Vagina (tissue), 2 donors: Measurements from ENCODE around the gene MEIS3.

Experiments
- POLR2A ChIP-seq, 2 donors: fragments of 450-650 bp; IDR thresholded peaks; one replicate each; pipeline ENCODE4 v1.6.1; 2017; ENCODE audit warnings: antibody characterized with exemption in 2 of 2, mild to moderate bottlenecking in 2 of 2, moderate library complexity in 2 of 2
- POLR2AphosphoS5 ChIP-seq, 2 donors: sonication (generic); formaldehyde crosslinking; IDR thresholded peaks; one replicate each; pipeline ENCODE4 v1.9.0; 2017; ENCODE audit warnings: antibody characterized with exemption in 2 of 2, mild to moderate bottlenecking in 2 of 2, low read depth in 1 of 2; ENCODE audit not compliant: insufficient read depth in 1 of 2
- TF ChIP-seq, protein P1 (sequence below), 3 experiments: fragments of 450-650 bp in 2 of 3; fragments of 200-600 bp in 1 of 3; sonication (generic) in 1 of 3; IDR thresholded peaks; one replicate each; pipeline ENCODE4 v1.5.1; 2017 to 2019; ENCODE audit warnings: antibody characterized with exemption in 3 of 3, mild to moderate bottlenecking in 2 of 3, moderate library complexity in 2 of 3

DNA sequence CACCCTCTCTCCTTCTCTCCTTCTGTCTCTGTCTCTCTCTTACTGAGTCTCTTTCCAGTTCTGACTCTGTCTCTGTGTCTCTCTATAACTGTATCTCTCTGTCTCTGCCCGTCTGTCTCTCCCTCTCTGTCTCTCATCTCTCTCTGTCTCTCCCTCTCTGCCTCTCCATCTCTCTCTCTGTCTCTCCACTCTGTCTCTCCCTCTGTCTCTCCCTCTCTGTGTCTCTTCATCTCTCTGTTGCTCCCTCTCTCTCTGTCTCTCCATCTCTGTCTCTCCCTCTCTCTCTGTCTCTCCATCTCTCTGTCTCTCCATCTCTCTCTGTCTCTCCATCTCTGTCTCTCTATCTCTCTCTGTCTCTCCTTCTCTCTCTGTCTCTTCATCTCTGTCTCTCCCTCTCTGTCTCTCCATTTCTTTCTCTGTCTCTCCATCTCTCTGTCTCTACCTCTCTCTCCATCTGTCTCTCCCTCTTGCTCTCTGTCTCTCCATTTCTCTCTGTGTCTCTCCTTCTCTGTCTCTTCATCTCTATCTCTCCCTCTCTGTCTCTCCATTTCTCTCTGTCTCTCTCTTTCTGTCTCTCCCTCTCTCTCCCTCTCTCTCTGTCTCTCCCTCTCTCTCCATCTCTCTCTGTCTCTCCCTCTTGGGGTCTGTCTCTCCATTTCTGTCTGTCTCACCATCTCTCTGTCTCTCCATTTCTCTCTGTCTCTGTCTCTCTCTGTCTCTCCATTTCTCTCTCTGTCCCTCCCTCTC is 3.3 kb upstream of the MEIS3 start:
- TF ChIP-seq POLR2AphosphoS5 (IDR thresholded peaks at IDR 0.05; ENCODE audit: insufficient read depth in 1 of 2, low read depth in 1 of 2) (no peak), POLR2A (IDR thresholded peaks at IDR 0.05) (no peak)
- TF ChIP-seq, protein P1, sequence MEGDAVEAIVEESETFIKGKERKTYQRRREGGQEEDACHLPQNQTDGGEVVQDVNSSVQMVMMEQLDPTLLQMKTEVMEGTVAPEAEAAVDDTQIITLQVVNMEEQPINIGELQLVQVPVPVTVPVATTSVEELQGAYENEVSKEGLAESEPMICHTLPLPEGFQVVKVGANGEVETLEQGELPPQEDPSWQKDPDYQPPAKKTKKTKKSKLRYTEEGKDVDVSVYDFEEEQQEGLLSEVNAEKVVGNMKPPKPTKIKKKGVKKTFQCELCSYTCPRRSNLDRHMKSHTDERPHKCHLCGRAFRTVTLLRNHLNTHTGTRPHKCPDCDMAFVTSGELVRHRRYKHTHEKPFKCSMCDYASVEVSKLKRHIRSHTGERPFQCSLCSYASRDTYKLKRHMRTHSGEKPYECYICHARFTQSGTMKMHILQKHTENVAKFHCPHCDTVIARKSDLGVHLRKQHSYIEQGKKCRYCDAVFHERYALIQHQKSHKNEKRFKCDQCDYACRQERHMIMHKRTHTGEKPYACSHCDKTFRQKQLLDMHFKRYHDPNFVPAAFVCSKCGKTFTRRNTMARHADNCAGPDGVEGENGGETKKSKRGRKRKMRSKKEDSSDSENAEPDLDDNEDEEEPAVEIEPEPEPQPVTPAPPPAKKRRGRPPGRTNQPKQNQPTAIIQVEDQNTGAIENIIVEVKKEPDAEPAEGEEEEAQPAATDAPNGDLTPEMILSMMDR (IDR thresholded peaks at IDR 0.05): no peak
